Activated T-helper 1 cell treated with anti-CD3 and anti-CD28 coated beads, Interleukin-2, amount 50 U/mL, for 16 hours (primary cell): ENCODE data around the gene AHDC1.

ENCODE experiments used
- DNase-seq, 2 donors: peaks; one replicate each; pipeline ENCODE4 v3.0.0-alpha.2; 2020; ENCODE audit warnings: low read depth in 1 of 2, low spot score in 1 of 2

Gene AHDC1

GRCh38 chr1:27489501-27489972 lies 114.4 kb downstream of the AHDC1 start:
- peak in 1 of 2 donors; percentile 4 for DNase-seq

GRCh38 chr1:27487966-27488884 lies 115.7 kb downstream of the AHDC1 start:
- DNase-seq, result no peak

GRCh38 chr1:27485363-27485762 lies 118.6 kb downstream of the AHDC1 start:
- DNase-seq, result no peak
